ENCODE data around the gene ZFP57. TPM values are rescaled to one million over a fixed set of nuclear protein-coding genes. Genes with fewer than 3 reads are reported as not detected.

ZFP57 gene
- total and polyA plus RNA-seq, 2 experiments from 2014 or later, result not detected

GRCh38 chr6:29723666-29724588 is 43.0 kb upstream of the ZFP57 start:
- H4K20me1 ChIP-seq (ENCODE audit: insufficient read depth, poor library complexity, severe bottlenecking), result no peaks in the 10 kb centered on the region
- H3K4me1 ChIP-seq (ENCODE audit: insufficient read depth), result peaks cover 5% of the 10 kb centered on the region
- TF ChIP-seq EZH2 (IDR thresholded peaks at IDR 0.05; ENCODE audit: borderline replicate concordance), result no peak
- peak; percentile 16 for DNase-seq (ENCODE audit: low spot score)
- no peaks in the 10 kb centered on the region for H3K9me2 ChIP-seq (replicated peaks; ENCODE audit: insufficient read depth)
- H2AFZ ChIP-seq, result peak overlapping the region; percentile 70
- no peaks in the 10 kb centered on the region for H3K9me3 ChIP-seq (ENCODE audit: low read depth)
- H3K27me3 ChIP-seq, result peaks cover 51% of the 10 kb centered on the region
- no peaks in the 10 kb centered on the region for H3K79me2 ChIP-seq
- peak overlapping the region; percentile 30 for H3K4me3 ChIP-seq
- peak overlapping the region; percentile 93 for H3K4me2 ChIP-seq
- no peaks in the 10 kb centered on the region for H3K36me3 ChIP-seq (replicated peaks; ENCODE audit: insufficient read depth, low read depth)
- no peak overlapping the region for H3K27ac ChIP-seq
- 4% methylated on average over 71 of the region's 76 CpGs for WGBS (ENCODE audit: low lambda C conversion rate, missing lambda C conversion rate)

GRCh38 chr6:29723262-29723665 is 42.3 kb upstream of the ZFP57 start, which contains the start of gene HLA-F:
Gene HLA-F (plus strand): TSS chr6:29723434. CDS start chr6:29723464, 30 bp downstream.
- Histone ChIP-seq H3K27me3 (peaks cover 51% of the 10 kb centered on the region), H3K4me3 (peak within 1 kb of the TSS; percentile 30), H3K4me2 (peak within 1 kb of the TSS; percentile 93), H3K9me3 (ENCODE audit: low read depth) (no peaks in the 10 kb centered on the region), H2AFZ (peak within 1 kb of the TSS; percentile 70), H3K36me3 (replicated peaks; ENCODE audit: insufficient read depth, low read depth) (no peaks in the 10 kb centered on the region), H3K27ac (no peak within 1 kb of the TSS), H3K79me2 (no peaks in the 10 kb centered on the region), H3K4me1 (ENCODE audit: insufficient read depth) (peaks cover 5% of the 10 kb centered on the region), H3K9me2 (replicated peaks; ENCODE audit: insufficient read depth) (no peaks in the 10 kb centered on the region), H4K20me1 (ENCODE audit: insufficient read depth, poor library complexity, severe bottlenecking) (no peaks in the 10 kb centered on the region)
- DNase-seq (ENCODE audit: low spot score), result peak; percentile 83
- 2% methylated on average over 21 of the region's 26 CpGs for WGBS (ENCODE audit: low lambda C conversion rate, missing lambda C conversion rate)
- TF ChIP-seq EZH2 (IDR thresholded peaks at IDR 0.05; ENCODE audit: borderline replicate concordance) (no peak), EZH2phosphoT487 (IDR thresholded peaks at IDR 0.05; ENCODE audit: low read depth, severe bottlenecking, unreplicated experiment) (no peak), CTCF (IDR thresholded peaks at IDR 0.05; ENCODE audit: poor library complexity) (no peak)

- Histone ChIP-seq H3K36me3 (replicated peaks; ENCODE audit: insufficient read depth, low read depth) (no peaks in the 10 kb centered on the region), H3K27ac (no peak overlapping the region), H3K27me3 (peaks cover 63% of the 10 kb centered on the region), H3K9me2 (replicated peaks; ENCODE audit: insufficient read depth) (no peaks in the 10 kb centered on the region), H3K79me2 (no peaks in the 10 kb centered on the region), H3K9me3 (ENCODE audit: low read depth) (no peaks in the 10 kb centered on the region), H3K4me2 (no peak overlapping the region), H3K4me3 (no peak overlapping the region), H3K4me1 (ENCODE audit: insufficient read depth) (peaks cover 5% of the 10 kb centered on the region), H2AFZ (no peak overlapping the region), H4K20me1 (ENCODE audit: insufficient read depth, poor library complexity, severe bottlenecking) (no peaks in the 10 kb centered on the region)
- no peak for DNase-seq (ENCODE audit: low spot score)
- TF ChIP-seq EZH2 (IDR thresholded peaks at IDR 0.05; ENCODE audit: borderline replicate concordance) (no peak), EZH2phosphoT487 (IDR thresholded peaks at IDR 0.05; ENCODE audit: low read depth, severe bottlenecking, unreplicated experiment) (no peak), CTCF (IDR thresholded peaks at IDR 0.05; ENCODE audit: poor library complexity) (no peak)
- WGBS (ENCODE audit: low lambda C conversion rate, missing lambda C conversion rate), result 37% methylated on average over 2 of the region's 2 CpGs
These were observed 39.9 kb upstream of the ZFP57 start for GRCh38 chr6:29720863-29721262.

GRCh38 chr6:29710281-29710941 is 29.5 kb upstream of the ZFP57 start:
- Histone ChIP-seq H3K4me1 (ENCODE audit: insufficient read depth) (no peaks in the 10 kb centered on the region), H3K79me2 (no peaks in the 10 kb centered on the region), H3K27me3 (peaks cover 42% of the 10 kb centered on the region), H3K27ac (no peak overlapping the region), H3K4me3 (no peak overlapping the region), H2AFZ (no peak overlapping the region), H4K20me1 (ENCODE audit: insufficient read depth, poor library complexity, severe bottlenecking) (no peaks in the 10 kb centered on the region), H3K36me3 (replicated peaks; ENCODE audit: insufficient read depth, low read depth) (no peaks in the 10 kb centered on the region), H3K9me3 (ENCODE audit: low read depth) (no peaks in the 10 kb centered on the region), H3K4me2 (no peak overlapping the region), H3K9me2 (replicated peaks; ENCODE audit: insufficient read depth) (no peaks in the 10 kb centered on the region)
- 89% methylated on average over 8 of the region's 8 CpGs for WGBS (ENCODE audit: low lambda C conversion rate, missing lambda C conversion rate)
- no peak for TF ChIP-seq EZH2 (IDR thresholded peaks at IDR 0.05; ENCODE audit: borderline replicate concordance)
- no peak for TF ChIP-seq CTCF (IDR thresholded peaks at IDR 0.05; ENCODE audit: poor library complexity)
- TF ChIP-seq EZH2phosphoT487 (IDR thresholded peaks at IDR 0.05; ENCODE audit: low read depth, severe bottlenecking, unreplicated experiment), result no peak
- no peak for DNase-seq (ENCODE audit: low spot score)
